HFFc6 (cell line): ENCODE results near the gene IFT122. TPM values are rescaled to one million over a fixed set of nuclear protein-coding genes. Genes with fewer than 3 reads are reported as not detected.
A peak's percentile ranks its signal among the peaks of the same experiment; 100 is the strongest.

Experiments
- DNase-seq: peaks from one replicate; pipeline ENCODE4 v3.0.0-alpha.2; 2018
- H3K27ac Mint-ChIP-seq: 2 replicates; pipeline ENCODE4 v1.8.0; 2020; ENCODE audit warnings: mild to moderate bottlenecking, mixed read lengths
- H3K27me3 Mint-ChIP-seq: 2 replicates; pipeline ENCODE4 v1.8.0; 2021; ENCODE audit warnings: mild to moderate bottlenecking, moderate library complexity, mixed read lengths; ENCODE audit not compliant: insufficient read depth
- H3K36me3 Mint-ChIP-seq: 2 replicates; pipeline ENCODE4 v1.8.0; 2021; ENCODE audit warnings: low read depth, mixed read lengths
- H3K4me1 Mint-ChIP-seq: 2 replicates; pipeline ENCODE4 v1.8.0; 2020; ENCODE audit warnings: low read depth, mixed read lengths
- H3K4me3 Mint-ChIP-seq: 2 replicates; pipeline ENCODE4 v1.8.0; 2020; ENCODE audit warnings: mild to moderate bottlenecking, moderate library complexity, mixed read lengths
- H3K9me3 Mint-ChIP-seq: 2 replicates; pipeline ENCODE4 v1.8.0; 2020; ENCODE audit warnings: mild to moderate bottlenecking, mixed read lengths
- CTCF ChIP-seq: fragments of 200-600 bp; sonication (generic); IDR thresholded peaks from 2 replicates; pipeline ENCODE4 v1.5.0; 2021; ENCODE audit warnings: antibody characterized with exemption, mild to moderate bottlenecking
- total RNA-seq, 6 experiments: library from RNA; stranded (reverse); fragmentation: NEBNext Ultra II Directional; extraction: Animal tissue kit (Norgen Biotek cat#: 25700); gene quantifications; 2 replicates in 1 of 6; 3 replicates in 5 of 6; pipeline ENCODE4 v1.2.3, GENCODE V29; 2021

Gene IFT122
- total RNA-seq, 6 experiments from 2014 or later: 12.2 to 18.8 (median 18.2) TPM

DNA sequence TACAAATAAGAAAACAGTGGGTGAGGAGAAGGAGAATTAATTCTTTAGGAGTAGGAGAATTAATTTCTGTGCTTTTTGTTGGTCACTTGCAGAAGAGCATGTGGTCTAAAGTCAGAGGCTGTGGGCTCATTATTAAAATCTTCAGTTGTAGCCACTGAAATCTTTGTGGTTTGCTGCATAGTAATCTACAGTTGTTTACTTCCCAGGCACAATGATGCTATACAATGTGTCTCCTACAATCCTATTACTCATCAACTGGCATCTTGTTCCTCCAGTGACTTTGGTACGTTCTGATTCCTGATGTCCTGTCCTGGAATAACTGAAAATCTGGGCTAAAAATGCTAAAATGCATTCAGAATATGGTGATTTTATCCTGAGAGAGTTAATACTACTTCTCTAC lies 21.0 kb downstream of the IFT122 start:
- no peak for TF ChIP-seq CTCF

DNA sequence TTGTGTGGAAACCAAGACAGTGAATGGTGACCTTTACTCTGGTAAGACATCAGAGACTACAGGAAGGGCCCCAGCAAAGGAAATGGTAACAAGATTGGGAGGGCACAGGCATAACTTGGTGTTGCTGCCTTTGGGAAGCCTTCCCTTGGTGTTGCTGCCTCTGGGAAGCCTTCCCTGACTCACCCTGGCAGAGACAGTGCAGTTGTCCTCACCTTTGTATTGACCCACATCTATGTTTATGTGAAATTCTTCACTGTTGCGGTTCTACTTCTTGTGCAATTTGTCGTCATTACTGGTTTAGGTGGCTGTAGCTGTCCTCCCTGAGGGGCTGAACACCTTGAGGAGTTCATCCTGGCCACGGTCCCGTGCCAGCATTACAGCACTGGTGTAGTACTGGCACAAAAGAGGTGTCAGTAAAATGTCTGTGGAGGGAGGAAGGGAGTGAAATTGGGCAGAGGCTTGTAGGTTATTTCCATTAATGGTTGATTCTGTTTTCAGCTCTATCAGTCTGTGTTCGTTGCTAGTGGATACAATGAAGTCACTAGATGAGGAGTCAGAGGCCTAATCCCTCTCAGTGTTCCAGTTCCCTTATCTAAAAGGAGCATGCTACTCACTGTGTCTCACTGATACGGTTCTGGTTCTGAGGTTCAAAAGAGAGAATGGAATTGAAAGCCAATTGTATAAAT lies 21.6 kb downstream of the IFT122 start:
- no peak overlapping the region for H3K4me3 Mint-ChIP-seq
- H3K27ac Mint-ChIP-seq: peak overlapping the region; percentile 85
- TF ChIP-seq CTCF: no peak
- H3K4me1 Mint-ChIP-seq: peaks cover 21% of the 10 kb centered on the region
- H3K9me3 Mint-ChIP-seq: no peaks in the 10 kb centered on the region
- H3K27me3 Mint-ChIP-seq: no peaks in the 10 kb centered on the region
- H3K36me3 Mint-ChIP-seq: peaks cover 24% of the 10 kb centered on the region
- DNase-seq: peak; percentile 17

More for the DNA sequence above, 21.0 kb downstream of the IFT122 start:
- Mint-ChIP-seq H3K27me3 (no peaks in the 10 kb centered on the region), H3K27ac (peak overlapping the region; percentile 85), H3K36me3 (peaks cover 24% of the 10 kb centered on the region), H3K4me1 (peaks cover 21% of the 10 kb centered on the region), H3K9me3 (no peaks in the 10 kb centered on the region), H3K4me3 (no peak overlapping the region)
- peak; percentile 85 for DNase-seq

DNA sequence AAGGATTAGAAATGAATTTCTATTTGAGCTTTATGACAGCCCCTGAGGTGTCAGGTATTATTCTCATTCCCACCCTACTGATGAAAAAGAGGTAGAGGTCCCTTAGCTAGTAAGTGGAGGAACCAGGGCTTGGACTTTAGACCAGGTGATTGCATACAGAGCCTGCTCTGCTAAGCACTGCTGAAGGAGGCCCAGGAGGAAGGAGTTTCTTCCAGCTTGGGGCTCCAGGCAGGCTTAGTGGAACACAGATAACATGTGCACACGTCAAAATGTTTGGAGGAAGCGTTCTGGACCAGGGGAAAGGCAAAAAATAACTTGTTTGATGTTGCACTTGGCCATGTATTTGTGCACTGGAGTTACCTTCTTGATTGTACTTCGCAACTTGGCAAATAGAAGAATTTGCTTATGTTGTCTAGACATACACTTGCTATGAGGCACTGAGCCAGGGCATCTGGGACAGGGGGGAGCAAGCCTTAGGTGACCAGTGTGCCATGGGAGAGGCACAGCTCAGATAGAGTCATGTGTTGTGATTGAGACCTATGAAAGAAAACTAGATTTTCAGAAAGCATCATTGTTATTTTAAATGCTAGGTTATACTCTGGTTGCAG lies 22.4 kb downstream of the IFT122 start:
- peaks cover 20% of the 10 kb centered on the region for H3K36me3 Mint-ChIP-seq

DNA sequence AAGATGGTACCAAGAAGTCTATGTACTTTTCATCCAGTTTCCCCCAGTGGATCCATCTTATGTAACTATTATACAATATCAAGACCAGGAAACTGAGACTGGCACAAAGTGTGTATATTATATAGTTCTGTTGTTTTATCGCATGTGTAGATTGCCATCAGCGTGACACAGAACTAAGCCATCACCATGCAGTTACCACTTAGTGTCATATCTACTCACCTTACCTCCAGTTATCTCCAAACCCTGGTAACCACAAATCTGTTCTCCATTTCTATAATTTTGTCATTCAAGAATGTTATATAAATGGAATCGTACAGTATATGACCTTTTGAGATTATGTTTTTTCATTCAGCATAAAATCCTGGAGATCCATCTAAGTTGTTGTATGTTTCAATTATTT lies 23.1 kb downstream of the IFT122 start:
- peaks cover 19% of the 10 kb centered on the region for H3K36me3 Mint-ChIP-seq
- no peak for TF ChIP-seq CTCF
- no peak overlapping the region for H3K27ac Mint-ChIP-seq
- H3K27me3 Mint-ChIP-seq: no peaks in the 10 kb centered on the region
- DNase-seq: no peak
- H3K4me3 Mint-ChIP-seq: no peak overlapping the region
- H3K9me3 Mint-ChIP-seq: no peaks in the 10 kb centered on the region
- H3K4me1 Mint-ChIP-seq: peaks cover 21% of the 10 kb centered on the region

More for the DNA sequence above, 22.4 kb downstream of the IFT122 start:
- no peak for TF ChIP-seq CTCF
- no peak for DNase-seq
- H3K27me3 Mint-ChIP-seq: no peaks in the 10 kb centered on the region
- H3K4me1 Mint-ChIP-seq: peaks cover 21% of the 10 kb centered on the region
- no peaks in the 10 kb centered on the region for H3K9me3 Mint-ChIP-seq
- H3K4me3 Mint-ChIP-seq: no peak overlapping the region
- H3K27ac Mint-ChIP-seq: no peak overlapping the region

GRCh38 chr3:129463716-129464115 lies 23.7 kb downstream of the IFT122 start:
- H3K36me3 Mint-ChIP-seq: peaks cover 18% of the 10 kb centered on the region
- H3K27ac Mint-ChIP-seq: no peak overlapping the region
- no peaks in the 10 kb centered on the region for H3K27me3 Mint-ChIP-seq
- H3K4me3 Mint-ChIP-seq: no peak overlapping the region
- TF ChIP-seq CTCF: no peak
- peaks cover 21% of the 10 kb centered on the region for H3K4me1 Mint-ChIP-seq
- no peaks in the 10 kb centered on the region for H3K9me3 Mint-ChIP-seq
- DNase-seq: no peak
